ENCODE measurements around the gene NID1.

DNA sequence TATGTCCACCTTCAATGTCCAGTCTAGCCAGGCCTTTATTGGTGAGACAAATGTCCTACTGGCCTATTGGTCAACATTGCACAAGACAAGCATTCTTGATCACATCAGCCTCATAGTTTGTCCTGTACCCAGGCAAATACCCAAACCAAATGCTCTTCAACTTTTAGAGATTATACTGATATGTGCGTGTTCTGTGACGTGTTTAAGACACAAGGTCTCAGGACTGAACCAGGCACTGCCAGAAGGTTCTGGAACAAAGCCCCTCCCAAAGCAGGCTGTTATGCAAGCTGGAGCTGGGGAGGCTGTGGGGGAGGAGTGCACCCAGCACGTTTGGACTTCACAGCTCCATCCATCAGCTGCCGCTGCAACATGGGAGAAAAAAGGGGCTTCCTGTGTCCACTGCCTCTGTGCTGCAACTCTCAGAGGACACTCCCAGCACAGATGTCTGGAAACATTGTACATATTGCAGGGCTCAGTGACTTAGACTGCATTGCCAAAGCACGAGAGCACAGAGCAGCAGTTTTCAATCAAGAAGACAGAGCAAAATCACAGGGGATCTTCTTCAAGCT, 45.9 kb downstream of the NID1 start:
- TF ChIP-seq, protein P1, sequence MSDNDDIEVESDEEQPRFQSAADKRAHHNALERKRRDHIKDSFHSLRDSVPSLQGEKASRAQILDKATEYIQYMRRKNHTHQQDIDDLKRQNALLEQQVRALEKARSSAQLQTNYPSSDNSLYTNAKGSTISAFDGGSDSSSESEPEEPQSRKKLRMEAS (IDR thresholded peaks at IDR 0.05), result no peak
- TF ChIP-seq CEBPB (IDR thresholded peaks at IDR 0.05), result no peak
- no peak for TF ChIP-seq RAD21 (IDR thresholded peaks at IDR 0.05; ENCODE audit: low read depth)
- TF ChIP-seq FOXM1 (IDR thresholded peaks at IDR 0.05; ENCODE audit: borderline replicate concordance, low read depth), result no peak
- no peak for TF ChIP-seq EP300 (IDR thresholded peaks at IDR 0.05; ENCODE audit: borderline replicate concordance)
- TF ChIP-seq, protein P2, sequence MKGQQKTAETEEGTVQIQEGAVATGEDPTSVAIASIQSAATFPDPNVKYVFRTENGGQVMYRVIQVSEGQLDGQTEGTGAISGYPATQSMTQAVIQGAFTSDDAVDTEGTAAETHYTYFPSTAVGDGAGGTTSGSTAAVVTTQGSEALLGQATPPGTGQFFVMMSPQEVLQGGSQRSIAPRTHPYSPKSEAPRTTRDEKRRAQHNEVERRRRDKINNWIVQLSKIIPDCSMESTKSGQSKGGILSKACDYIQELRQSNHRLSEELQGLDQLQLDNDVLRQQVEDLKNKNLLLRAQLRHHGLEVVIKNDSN (IDR thresholded peaks at IDR 0.05), result no peak
- TF ChIP-seq REST (IDR thresholded peaks at IDR 0.05; ENCODE audit: low read depth), result no peak
